ENCODE data around the gene CCDC85C.

Gene CCDC85C

DNA sequence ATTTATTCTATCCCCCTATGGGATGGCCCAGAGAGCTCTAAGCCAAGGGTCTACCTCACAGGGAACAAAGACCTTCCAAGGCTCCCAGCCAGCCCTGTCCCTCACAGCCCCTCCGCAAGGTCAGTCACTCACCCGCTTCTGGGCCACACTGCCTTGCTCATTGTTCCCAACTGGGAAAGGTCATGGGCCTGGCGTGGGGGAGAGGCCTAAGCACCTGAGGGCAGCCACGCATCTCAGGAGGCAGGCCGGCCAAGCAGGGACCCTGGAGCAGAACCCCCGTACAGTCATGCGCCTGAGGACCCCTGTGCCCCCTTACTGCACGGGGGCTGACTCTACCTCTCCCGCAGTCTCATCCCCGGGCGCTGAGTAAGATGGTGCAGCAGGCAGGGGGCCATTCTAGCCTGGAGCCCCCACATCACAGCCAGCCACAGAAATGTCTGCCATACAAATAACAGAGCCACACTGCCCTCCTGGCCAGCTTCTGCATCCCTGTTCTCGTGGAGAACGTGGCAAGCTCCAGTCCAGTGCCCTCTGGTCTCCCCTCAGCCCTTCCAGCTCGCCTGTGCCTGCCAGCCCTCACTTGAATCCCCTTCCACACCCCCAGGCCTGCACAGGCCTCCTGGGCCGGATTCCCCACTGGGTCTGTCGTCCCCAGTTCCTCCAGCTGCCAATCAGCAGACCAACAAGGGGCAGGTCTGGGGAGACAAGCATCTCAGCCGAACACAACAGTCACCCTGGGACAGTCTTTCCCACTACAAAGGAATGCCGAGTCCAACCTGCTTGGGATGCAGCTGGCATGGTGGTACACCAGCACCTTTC, 16.3 kb downstream of the CCDC85C start:
- DNase-seq, result no peak

DNA sequence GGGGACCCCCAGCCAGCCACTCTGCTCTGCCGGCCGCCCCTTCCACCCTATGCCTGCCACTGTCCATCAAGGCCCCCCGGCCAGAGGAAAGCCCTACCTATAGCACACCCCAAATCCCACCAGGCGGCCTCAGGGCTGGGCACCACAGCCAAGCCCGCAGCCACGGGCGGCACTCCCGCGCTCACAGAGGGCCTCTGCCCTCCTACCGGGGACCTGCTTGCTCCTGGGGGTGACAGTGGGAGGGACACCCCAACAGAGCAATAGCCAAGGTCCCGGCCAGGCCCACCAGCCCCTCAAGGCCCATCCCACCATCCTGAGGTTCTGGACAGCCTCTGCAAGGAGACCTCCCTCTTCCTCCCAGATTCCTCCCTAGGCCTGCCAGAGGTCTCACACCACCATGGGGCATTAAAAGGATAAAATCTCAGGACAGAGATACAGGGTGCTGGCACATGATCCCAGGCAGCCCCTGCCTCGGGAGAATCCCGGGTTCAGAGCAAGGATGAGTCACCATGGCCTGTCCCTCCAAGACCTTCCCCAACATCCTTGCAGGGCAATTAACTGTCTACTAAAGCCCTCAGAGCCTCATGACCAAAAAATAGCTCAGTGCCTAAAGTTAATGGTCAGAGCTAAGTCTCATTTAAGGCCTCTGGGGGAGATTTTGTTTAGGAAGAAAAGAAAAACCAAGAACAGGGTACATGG, 17.1 kb downstream of the CCDC85C start:
- DNase-seq, result no peak

DNA sequence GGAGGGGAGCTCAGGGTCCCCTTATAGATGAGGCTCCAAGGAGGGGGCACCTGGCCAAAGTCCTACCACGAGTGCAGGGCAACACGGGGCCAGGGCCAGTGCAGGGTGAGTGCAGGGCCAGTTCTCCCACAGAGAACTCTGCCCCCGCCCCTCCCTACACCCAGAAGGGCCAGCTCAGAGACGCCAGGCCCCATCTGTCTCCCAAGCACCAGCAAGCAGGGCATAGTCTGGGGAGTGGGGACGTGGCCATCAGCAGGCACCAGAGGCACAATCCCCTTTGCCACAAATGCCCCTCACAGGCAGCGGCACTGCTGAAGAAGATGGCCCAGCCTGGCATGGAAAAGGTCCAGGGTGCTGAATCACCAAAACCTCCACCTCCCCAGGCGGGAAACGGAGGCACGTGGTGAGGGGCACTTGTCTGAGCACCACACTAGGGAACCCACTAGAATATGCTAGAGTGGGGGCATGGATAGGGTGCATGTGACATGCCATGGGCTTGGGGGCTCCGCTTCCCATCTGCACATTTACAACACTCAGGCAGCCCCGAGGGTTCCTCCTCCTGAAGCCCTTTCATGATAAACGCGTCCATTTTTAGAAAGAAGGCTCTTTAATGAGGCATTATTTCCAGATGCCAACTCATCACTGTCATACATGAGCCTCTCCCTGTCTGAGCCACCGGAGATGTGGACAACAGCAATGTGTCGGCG, 17.8 kb downstream of the CCDC85C start:
- DNase-seq, result no peak

DNA sequence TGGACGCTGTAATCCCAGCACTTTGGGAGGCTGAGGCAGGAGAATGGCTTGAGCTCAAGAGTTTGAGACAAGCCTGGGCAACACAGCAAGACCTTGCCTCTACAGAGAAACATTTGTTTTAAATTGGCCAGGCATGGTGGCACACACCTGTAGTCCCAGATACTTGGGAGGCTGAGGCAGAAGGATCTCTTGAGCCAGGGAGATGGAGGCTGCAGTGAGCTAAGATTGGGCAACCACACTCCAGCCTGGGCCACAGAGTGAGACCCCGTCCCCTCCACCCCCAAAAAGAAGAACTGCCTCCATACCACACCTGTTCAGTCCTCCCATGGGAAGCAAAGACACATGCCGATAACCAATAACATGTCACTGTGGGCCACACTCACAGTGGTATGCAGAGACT, 19.2 kb downstream of the CCDC85C start:
- no peak for DNase-seq

DNA sequence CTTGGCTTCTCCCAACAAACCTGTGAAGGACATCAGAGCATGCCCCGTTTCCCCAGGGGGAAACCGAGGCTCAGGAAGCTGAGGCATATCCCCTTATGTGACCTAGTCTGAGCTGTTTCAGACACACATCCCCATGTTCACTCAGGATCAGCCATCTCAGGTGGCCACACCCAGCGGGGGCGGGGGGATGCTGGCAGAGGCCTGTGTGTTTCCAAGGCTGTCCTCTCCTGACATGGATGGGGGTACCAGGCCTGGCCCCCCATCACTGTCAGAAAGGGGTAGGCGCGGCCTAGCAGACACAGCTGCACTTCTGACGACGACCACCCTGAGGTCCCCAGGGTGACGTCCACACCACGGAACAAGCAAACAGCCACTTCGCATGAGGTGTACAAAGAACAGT, 22.1 kb downstream of the CCDC85C start:
- DNase-seq, result no peak

DNA sequence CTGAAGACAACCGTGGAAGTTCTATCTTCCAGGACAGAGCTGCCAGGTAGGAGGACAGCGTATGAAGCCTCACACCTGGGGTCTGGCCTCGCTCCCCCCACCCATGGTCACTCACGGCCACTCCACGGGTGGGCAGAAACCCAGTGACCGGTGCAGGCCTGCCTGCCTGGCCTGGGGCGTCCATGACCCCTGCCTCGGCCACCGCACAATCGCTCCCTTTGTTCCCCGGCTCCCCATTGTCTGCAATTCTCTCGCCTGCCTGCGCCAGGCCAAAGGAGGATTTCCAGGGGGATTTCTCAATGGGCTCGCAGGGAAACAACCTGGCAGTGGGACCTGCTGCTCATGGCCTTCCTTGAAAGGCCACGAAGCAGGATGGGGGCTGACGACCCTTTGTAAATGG, 22.6 kb downstream of the CCDC85C start:
- DNase-seq, result no peak

DNA sequence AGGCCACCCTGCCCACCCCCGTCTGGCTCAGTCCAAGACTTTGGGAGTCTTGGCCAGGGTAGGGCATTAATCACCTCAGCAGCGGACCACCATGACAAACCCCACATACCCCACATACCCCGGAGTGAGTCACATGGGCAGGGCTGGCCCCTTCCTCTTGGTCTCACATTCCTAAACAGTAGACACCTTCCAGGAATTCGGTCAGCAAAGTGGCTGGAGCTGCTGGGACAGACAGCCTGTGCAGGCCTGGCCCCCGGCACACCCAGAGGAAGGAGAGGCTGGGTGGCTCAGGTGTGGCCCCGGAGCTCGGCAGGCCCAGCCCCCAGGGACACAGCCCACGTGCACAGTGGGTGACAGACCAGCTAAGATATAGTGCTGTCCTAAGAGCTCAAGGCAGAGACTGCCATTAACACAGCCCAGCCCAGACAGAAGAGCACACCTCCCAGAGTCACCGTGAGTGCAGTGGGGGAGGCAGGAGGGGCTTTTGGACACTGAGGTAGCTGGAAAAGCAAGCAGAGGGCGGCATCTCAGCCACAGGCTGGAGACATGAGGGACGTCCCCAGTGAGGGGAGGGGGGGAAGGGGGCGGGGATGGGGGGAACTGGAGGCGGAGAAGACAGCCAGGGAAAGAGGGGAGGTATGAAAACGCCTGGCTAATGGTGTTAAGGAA, 24.0 kb downstream of the CCDC85C start:
- DNase-seq, result no peak

DNA sequence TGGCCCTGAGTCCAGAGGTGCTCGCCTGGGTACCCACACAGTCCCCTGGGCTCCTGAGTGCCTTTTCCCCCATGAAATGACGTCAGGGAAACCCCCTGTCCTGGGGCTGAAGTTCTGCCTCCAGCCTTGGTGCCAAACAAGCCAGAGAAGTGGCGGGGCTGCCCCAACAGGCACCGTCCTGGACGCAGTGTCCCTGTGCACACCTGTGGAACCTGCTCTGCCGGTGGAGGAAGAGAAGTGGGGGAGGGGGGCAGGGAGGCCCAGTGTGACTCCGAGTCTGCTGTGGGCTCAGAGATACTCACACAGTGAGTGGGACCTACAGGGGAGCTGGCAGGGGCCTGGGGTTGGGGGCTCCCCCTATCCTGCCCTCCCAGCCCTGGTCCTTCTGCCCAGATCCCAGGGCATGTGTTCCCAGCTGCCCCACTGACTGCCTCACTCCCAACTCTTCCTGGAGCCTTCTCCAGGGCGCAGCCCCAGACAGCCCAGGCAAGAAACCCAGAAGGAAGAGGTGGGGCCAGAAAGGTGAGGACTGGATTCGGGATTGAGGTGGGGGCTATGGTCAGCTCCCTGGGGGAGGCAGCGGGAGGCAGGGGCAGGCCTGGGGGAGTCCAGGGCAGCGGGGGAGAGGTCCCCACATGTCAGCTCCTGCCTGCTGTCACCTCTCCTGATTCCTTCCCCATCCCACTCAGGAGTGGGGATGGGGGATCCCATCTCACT, 24.7 kb downstream of the CCDC85C start:
- DNase-seq, result no peak

DNA sequence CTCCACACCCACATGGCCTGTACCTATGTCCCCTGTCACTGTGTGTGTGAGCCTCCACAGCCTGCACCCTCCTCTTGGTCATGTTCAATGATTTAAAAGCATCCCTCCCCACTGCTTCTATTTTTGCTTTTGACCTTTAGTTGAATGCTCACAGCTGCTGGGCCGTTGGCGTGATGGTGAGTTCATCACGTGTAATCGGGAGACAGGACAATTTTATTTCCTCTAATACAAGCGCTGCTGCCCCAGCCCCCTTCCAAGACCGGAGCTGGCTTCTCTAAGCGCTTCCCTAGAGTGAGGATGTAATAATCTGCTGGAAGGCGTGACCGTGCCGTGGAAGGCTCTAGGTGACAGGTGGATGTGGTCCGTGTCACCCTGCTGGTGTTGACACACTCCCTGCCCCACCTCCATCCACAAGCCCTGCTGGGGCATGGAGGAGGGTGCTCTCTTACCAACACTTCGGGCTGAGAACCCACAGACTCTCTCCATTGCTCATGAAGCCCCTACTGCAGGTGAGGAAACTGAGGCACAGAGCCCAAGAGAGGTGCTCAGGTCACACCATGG, 25.4 kb downstream of the CCDC85C start:
- DNase-seq, result no peak

DNA sequence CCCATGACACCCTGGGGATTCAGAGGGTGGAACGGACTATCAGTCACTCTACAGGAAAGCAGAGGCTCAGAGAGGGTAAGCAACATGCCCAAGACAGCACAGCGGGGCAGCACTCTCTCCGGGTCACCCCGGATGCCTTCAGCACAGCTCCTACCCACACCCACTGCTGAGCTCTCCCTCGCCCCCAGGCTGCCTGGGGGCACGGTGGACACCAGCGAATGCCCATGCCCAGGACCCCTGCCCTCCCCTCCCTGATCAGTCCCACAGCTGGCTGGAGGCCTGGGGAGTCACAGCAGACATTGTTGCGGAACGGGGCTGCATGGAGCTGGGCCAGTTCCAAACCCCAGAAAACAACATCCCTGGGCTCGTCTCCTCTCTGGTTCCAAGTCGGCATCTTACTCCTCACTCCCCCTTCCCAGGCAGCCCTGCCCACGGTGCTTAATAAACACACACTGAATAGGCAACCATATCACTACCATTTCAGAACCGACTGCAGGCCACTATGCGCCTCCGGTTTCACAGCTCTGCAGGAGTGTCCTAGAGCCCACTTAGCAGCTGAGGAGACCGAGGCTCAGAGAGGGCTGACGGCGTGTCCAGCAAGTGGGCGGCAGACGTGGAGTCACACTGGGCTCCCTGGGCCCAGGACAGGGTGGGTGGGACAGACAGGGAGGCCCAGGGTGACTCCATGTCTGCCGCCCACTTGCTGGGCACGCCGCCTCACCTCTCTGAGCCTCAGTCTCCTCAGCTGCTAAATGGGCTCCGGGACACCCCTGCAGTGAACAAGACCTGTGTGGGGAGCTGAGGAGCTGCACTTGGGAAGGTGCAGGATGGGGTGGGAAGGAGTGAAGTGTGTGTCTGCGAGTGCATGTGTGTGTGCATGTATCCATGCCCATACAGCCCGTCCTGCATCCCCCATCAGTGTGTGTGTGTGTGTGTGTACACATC, 27.0 kb downstream of the CCDC85C start:
- no peak for DNase-seq

DNA sequence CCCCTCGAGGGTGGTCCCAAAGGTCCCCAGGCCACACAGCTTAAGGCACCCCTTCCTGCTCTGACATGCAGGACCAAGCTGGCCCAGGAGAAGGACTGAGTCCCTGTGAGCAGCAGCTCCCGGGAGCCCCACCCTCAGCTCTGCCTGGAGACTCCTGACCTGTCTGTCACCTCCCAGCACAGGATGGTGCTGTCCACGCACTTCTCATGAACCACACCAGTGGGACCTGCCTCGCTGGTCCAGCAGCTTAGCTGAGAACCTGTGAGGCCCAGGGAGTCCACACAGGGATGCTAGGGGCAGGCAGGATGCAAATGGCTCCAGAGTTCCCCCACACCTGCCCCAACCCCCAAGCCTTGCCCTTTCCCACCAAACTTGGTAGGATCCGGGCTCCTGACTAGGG, 27.7 kb downstream of the CCDC85C start:
- DNase-seq, result no peak

DNA sequence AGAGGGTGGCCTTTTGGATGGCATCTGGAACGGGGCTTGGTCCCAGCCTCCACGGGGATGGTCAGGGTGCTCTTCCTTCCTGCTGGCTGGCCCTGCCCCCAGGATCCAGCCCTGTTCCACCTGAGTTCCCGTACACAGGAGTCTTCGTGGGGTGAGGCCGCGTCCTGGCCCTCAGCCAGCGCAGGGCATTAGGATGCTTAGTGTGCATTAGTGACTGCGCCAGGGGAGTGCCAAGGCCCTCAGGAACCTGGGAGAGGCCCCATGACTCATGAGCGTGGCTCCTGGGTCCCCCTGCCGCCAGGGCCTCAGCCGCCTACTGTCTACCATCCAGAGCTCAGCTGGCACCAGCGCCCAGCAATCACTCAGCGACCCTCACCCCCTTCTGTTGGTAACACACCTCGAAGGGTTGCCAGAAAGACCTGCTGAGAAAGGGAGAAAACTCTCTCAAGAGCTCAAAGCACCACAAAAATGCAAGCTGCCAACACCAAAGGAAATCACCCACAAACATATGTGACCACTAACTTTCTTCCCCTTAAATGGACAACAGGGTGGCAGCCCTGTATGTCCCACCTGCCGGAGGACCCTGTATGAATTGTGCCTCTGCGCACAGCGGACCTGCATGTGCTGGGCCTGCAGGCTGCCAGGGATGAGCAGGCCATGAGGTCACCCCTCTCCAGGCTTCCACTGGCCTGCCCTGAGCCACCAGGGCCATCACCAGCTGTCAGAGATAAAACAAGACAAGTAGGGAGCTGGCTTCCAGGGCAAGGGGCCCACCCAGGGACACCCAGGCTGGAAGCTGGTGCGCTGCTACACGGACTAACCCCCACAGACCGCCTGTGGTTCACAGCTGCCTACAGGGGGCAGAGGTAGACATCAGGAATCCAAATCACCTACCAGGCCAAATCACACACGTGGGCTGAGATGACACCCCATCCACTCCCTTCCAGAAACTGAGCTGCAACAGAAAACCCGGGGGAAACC, 28.7 kb downstream of the CCDC85C start:
- DNase-seq, result peak; percentile 25

DNA sequence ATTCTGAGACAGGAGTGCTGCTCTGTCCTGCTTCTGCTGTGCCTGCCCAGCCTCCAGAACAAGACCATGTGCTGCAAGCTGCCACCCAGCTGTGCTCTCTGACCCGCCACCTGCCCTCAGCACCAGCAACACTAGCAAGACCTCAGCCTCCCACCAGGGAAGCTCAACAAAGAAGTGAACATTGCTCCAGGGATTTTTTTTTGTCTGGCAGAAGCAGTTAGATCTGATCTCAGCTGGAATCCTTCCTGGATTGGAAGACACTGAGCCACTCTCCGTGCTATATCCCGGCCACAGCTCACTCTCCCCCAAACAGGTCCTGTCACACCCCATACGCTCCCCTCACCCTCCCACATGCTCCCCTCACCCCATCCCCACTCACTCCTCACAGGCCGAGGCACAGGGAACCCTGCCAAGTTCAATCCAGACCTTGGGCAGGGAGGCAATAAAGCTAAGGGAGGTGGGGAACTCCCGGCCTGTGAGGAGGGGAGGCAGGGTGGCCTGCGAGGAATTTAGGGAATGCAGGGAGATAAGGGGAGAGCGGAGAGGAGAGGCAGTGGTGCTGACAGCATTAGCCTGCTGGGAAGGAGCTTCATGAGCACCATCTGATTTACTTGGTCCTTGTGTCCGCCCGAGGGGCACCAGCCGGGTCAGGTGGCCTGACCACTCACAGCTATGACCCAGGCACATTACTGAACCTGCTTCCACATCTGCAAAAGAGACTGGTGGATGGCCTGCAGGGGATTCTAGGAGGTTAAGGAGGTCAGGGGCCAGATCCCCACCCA, 29.7 kb downstream of the CCDC85C start:
- no peak for DNase-seq

DNA sequence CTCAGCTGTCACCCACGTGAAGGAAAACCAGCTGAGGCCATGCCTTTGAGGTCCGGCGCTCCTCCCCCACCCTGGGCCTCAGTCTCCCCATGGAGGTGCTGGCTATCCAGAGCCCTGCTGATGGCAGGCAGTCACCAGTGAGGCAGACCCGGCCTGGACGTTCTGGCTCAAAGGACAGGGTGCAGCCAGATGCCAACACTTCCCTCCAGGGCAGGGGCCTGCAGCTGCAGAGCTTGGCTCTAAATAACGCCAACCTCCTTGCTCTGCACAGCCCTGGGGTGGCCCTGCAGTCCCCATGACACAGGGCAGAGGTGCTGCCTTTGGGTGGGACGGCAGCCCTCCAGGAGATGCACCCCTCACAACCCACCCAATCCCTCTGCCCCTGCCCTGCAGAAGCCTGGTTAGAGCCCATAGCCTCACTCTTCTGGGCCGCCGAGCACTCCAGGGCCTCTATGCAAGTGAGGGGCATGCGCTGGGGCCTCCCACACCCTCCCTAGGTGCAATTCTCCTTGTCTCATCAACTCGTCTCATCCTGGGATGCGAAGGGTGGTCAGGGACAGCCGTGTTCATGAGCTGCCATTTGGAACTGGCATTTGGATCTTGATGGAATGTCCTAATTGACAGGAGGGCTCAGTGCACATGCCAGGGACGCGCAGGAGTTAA, 30.4 kb downstream of the CCDC85C start:
- no peak for DNase-seq

DNA sequence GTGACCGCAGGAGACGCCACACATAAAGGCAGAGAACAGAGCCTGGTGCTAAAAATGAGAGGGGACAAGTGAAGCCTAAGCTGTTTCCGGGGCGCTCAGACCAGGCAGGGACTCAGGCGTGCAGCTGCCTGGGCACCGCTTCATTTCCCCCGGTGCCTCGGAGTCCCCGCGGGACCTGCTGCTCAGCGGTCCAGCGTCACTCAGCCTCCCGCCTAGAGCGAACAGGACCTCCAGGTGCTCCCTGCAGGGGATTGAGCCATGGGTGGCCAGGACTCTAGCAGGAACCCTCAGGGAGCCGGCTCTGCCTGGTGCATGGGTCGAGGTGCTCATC, 31.0 kb downstream of the CCDC85C start:
- no peak for DNase-seq

DNA sequence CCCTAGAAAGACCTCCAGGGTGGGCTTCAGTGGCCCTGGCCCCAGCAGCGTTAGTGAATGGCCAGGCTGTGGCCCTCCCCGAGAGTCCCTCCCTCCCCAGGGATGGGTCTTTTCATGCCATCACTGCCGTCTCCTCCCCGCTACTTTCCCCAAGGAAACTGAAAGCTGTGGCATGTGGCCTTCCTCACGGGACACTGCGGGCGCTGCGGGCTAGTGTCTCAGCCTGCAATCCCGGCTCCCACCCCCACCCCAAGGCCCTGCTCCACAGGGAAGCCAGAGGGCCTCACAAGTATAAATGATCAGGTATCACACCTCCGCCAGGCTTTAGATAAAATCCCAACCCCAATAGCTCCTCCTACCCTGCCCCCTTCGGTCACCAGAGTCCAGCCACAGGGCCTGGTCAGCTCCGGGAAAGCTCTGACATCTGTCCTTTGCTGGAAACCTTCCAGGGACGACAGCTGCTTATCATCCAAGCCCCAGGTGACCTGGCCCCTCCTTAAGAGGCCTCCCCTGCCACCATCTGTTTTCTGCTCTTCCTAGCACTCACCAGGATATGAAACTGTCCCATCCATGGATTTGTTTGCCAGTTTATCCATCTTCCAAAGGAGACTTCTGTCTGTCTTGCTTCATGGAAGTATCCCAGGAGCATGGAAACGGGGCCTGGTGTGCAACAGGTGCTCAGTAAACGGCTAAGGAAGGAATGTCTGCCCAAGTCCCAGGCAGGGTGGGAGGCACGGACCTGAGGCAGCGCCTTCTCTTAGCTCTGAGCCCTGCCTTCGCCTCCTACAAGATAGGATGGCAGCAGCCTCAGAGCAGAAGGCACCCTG, 31.6 kb downstream of the CCDC85C start:
- DNase-seq, result no peak

DNA sequence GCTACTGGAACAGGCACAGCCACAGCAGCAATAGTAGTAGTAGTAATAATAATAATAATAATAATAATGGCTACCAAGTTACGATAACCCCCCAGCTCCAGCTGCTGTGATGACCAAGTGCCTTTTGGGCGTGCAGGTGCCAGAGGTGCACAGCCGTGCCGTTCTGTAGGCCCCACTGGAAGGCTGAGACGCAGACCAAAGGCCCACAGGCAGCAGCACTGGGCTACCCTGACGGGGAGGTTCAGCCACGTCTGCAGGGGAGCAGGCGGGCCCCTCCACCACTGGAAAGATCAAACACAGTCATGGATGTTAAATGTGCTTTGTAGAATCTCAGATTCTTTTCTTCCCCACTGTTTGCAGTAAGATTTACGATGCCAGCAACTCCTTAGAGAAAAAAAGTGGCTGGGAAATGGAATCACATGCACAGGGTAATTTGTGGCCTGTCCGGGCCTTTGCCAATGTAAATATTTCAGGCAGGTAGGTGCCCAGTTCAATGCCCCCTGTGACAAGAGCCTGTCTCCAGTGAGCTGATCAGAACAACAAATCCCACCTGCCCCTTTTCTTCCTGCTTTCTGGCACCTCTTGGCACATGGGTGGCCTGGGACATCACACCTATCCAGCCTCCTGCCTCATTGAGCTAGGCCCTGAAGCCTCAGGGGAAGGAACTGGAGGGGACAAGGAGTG, 32.6 kb downstream of the CCDC85C start:
- DNase-seq, result peak; percentile 67

Data from NCI-H1092 (cell line).